ENCODE results near the gene HECTD2.
"Not testable (repeated sequence)": the region's sequence is repeated elsewhere in the genome, so short reads cannot be mapped to it uniquely, and the experiment has no call there.

The HECTD2 gene

DNA sequence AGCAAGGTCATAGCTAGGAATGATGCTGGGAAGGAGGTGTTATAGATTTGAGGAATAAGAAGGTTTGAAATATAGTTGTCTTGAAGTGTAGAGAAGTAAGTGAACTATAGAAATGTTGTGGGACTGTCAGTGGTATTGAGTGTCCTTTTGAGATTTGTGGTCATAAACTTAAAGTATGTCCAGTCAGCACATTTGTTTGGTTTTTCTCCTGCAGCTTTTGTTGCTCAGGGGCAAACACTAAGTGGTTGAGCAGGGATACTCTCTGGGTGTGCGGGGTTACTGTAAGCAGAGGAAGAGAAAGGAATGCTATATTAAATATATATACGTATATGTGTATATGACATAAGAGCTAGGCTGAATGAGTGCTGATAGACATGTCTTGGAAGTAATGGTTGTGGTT is 67.1 kb downstream of the HECTD2 start:
- no peak for DNase-seq

- no peak for DNase-seq
Observed at GRCh38 chr10:91479583-91479982, 69.4 kb downstream of the HECTD2 start.

DNA sequence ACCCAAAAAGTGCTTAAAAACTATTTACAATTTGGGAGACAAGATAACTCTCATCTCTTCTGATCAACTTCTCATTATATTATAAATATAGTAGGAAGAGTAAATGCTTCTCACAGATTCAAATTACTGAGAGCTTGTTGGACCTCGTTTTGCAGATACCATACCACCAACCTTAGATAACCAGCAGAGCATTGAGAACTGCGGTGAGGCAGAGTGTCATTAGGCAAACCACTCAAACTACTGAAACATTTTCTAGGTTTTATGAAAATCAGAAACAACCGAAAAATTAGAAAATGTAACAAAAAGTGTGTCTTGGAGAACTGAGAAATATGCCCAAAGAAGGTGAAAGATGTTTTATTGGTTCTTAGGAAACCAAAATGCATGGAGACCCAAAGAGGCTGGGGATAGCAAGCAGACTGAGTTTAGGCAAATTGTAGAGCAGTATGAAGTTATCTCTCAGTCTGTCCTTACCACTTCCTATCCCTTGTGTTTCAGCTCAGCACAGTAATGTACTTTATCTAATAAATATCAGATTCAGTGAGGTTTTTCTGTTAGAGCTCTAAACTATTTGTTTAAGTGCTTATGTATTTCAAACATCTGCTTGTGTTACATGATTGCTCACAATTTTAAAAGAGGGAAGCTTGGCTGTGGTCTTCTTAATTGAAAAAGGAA is 77.9 kb downstream of the HECTD2 start:
- DNase-seq = no peak

DNA sequence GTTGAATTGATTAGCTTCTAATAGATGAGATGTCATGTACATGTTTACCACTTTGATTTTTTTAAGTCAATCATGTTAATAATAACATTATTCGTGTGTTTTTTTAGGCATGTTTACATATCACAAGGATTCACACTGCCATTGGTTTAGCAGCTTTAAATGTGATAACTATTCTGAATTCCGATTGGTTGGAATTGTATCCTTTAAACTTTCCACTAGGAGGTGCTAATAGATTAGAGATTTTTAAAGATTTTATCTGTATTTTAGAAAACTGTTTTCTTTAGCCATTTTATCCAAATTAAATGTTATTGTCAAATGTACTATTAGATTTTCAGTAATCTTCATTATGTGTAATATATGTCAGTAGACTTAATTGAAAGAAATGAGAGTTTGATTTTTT is 83.2 kb downstream of the HECTD2 start:
- no peak for DNase-seq

DNA sequence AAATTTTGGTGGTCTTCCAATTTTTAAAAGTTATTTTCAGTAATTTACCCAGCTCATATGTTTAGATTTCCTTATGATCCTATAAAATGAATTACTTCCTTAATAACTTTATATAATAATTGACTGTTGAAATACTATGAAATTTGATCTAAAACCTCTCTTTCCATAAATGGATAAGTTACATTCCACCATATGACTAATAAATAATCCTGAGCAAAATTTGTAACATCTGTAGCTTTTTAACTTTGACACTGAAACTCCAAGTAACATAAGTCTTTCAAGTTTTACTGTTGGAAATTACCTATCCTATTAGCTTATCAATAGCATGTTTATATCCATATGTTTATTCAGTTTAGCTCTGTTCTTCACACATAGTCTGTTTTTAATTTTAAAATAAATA is 85.3 kb downstream of the HECTD2 start:
- no peak for DNase-seq

DNA sequence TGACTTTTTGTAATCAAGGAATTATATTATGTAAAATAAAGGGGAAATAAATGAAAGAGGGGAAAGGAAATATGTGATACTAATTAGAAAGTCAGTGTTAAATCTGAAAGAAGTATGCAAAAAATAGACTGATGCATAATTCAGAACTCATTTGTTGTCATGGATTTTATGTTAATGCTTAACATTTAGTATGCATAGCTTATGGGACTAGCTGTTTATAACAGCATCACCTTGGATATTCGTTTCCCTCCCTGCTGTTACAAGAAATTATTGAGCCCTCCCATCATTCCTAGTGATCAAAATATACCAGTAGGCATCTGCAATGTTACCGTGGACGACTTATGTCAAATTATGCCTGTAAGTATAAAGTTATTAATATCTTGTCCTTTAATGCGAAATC is 85.9 kb downstream of the HECTD2 start:
- DNase-seq = no peak

DNA sequence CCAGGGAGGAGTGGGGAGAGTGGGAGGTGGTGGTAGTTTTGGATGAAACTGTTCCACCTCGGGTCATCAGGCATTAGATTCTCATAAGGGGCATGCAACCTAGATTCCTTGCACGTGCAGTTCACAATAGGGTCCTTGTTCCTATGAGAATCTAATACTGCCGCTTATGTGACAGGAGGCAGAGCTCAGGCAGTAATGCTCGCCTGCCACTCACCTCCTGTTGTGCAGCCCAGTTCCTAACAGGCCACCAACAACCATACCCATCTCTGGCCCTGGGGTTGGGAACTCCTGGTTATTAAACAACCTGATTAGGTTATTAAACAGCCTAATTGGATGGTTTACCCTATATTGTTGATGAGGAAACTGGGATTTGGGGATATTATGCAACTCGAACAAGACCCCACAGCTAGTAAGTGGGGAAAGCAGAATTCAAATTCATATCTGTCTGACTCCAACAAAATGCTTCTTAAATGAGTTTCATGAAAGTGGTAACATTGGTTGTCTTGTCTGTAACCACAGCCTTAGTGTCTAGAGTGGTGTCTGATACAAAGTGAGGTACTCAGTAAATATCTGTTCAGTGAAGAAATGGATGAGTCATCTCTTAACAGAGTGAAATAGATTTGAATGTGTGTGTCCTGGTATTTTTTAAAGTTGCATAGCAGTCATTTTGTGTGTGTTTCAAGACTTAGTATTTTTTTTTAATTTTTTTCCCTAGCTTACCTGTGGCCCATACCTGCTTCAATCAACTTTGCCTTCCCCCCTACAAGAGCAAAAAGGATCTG is 101.6 kb downstream of the HECTD2 start:
- DNase-seq = no peak

GRCh38 chr10:91512458-91512857 is 102.3 kb downstream of the HECTD2 start:
- no peak for DNase-seq

- no peak for DNase-seq
Observed at GRCh38 chr10:91513598-91514424, 103.7 kb downstream of the HECTD2 start.

DNA sequence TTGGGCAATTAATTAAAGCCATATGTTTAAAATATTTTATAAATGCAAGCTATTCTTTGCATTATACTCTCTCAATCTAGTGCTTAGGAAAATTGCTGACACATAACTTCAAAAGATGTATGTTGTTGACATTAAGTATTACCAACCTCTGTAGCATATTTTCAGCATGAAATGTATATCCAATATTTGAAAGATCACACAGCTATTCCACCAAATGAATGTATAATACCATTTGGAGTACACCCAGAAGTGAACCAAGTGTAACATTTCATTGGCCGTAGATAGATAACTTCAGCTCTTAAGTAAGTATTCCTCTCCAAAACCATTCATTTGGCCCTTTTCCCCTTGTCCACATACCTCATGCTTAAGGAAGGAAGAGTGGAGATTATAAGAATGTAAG is 104.6 kb downstream of the HECTD2 start:
- no peak for DNase-seq

GRCh38 chr10:91517394-91517793 is 107.2 kb downstream of the HECTD2 start:
- no peak for DNase-seq

- no peak for DNase-seq
Observed at GRCh38 chr10:91519899-91520514, 109.9 kb downstream of the HECTD2 start.

- DNase-seq = no peak
Observed at GRCh38 chr10:91520661-91521060, 110.5 kb downstream of the HECTD2 start.

- DNase-seq = no peak
Observed at GRCh38 chr10:91521439-91521838, 111.3 kb downstream of the HECTD2 start.

DNA sequence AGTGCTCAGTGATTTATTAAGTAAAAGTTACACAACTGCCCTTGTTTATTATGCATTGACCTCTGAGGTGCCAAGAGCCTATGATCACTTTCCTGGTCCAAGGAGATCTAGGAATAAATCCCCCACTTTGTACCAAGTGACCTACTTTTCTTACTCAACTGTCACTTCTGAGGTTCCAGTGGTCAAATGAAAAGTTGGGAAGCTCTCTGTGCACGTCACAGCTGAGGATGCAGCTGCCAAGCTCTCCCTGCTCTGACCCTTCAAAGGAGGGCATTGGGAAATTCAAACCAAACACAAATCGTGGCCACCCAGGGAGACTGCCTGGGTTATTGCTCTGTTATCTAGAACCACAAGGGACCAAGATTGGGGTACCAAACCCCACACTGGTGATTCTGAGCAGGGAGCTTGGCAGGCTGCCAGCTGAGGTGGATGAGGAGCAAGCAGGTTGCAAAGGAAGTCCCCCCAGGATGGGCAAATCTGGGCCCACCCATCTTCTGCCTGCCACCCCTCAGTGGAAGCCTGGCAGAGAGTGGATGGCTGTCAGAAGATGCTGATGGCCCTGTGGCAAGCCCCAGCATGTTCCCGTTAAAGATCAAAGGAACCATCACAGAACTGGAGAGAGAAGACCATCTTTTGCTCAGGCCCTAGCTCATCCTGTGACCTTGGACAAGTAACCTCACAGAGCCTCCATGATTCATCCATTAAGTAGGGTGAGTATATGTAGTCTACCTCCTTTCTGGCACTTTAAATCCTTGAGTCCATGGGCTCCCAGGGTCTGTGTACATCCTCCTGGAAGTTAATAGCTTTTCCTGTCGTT is 116.0 kb downstream of the HECTD2 start:
- DNase-seq = no peak

- no peak for DNase-seq
Observed at GRCh38 chr10:91528080-91528479, 117.9 kb downstream of the HECTD2 start.

DNA sequence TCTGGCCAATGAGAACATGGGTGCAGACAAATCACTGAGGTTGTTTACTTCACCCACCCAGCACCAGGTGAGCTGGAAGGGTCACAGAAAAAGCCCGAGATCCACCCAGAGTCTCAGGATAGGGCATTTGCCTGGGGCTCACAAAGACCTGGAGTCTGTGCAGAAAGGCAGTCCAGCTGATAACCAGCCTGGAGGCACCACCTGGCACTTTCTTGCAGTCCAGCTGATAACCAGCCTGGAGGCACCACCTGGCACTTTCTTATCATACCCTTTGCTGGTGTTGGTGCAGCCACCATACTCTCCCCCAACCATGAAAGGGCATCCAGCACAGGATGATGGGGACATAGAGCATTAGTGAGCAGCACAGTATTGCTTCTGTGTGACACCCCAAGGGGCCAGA is 118.6 kb downstream of the HECTD2 start:
- no peak for DNase-seq

GRCh38 chr10:91534789-91535188 is 124.6 kb downstream of the HECTD2 start:
- DNase-seq = not testable (repeated sequence)

DNA sequence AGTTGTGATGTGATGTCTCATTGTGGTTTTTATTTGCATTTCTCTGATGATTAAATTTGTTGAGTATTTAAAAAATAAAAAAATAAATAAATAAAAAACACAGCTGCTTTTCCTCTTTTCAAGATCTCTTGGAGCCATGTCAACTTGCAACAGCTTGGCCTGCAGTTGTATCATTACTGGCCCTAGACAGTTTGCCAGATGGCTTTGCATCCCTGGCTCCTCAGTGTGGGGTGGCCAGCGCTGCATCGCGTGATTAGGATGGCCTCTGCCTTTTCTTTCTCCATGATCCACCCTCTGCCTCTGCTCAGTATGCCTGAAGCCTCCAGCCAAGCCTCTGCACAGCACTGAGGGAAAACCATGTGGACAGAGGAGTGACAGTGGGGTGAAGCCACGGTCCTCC is 126.0 kb downstream of the HECTD2 start:
- no peak for DNase-seq

GRCh38 chr10:91536733-91537132 is 126.6 kb downstream of the HECTD2 start:
- DNase-seq = no peak

GRCh38 chr10:91537614-91538383 is 127.7 kb downstream of the HECTD2 start:
- DNase-seq = no peak

GRCh38 chr10:91539930-91540329 is 129.8 kb downstream of the HECTD2 start:
- no peak for DNase-seq
